Stomach smooth muscle (tissue), 2 donors: ENCODE results near the gene TRIP13.
A peak's percentile ranks its signal among the peaks of the same experiment; 100 is the strongest.

Experiments used
- H3K27ac ChIP-seq: one replicate; pipeline ENCODE4 v1.7.0; 2013; ENCODE audit warnings: mild to moderate bottlenecking, low read length, inconsistent platforms
- H3K27me3 ChIP-seq, 2 donors: one replicate each; pipeline ENCODE4 v1.7.0; 2013; ENCODE audit warnings: low read length in 2 of 2; ENCODE audit not compliant: insufficient read depth in 2 of 2, control insufficient read depth in 1 of 2
- H3K36me3 ChIP-seq, 2 donors: one replicate each; pipeline ENCODE4 v1.7.0; 2013; ENCODE audit warnings: low read length in 2 of 2; ENCODE audit not compliant: control insufficient read depth in 2 of 2, insufficient read depth in 2 of 2
- H3K4me1 ChIP-seq: one replicate; pipeline ENCODE4 v1.7.0; 2013; ENCODE audit warnings: low read length; ENCODE audit not compliant: control insufficient read depth, insufficient read depth
- H3K4me3 ChIP-seq, 2 donors: one replicate each; pipeline ENCODE4 v1.7.0; 2013; ENCODE audit warnings: low read length in 2 of 2
- H3K9ac ChIP-seq, 2 donors: one replicate each; pipeline ENCODE4 v1.7.0; 2013; ENCODE audit warnings: low read length in 2 of 2, mild to moderate bottlenecking in 1 of 2
- H3K9me3 ChIP-seq, 2 donors: one replicate each; pipeline ENCODE4 v1.7.0; 2013; ENCODE audit warnings: low read length in 2 of 2; ENCODE audit not compliant: control insufficient read depth in 2 of 2
- donor health status: healthy.
- donor health status: Pancreatic carcinoma.

The TRIP13 gene

DNA sequence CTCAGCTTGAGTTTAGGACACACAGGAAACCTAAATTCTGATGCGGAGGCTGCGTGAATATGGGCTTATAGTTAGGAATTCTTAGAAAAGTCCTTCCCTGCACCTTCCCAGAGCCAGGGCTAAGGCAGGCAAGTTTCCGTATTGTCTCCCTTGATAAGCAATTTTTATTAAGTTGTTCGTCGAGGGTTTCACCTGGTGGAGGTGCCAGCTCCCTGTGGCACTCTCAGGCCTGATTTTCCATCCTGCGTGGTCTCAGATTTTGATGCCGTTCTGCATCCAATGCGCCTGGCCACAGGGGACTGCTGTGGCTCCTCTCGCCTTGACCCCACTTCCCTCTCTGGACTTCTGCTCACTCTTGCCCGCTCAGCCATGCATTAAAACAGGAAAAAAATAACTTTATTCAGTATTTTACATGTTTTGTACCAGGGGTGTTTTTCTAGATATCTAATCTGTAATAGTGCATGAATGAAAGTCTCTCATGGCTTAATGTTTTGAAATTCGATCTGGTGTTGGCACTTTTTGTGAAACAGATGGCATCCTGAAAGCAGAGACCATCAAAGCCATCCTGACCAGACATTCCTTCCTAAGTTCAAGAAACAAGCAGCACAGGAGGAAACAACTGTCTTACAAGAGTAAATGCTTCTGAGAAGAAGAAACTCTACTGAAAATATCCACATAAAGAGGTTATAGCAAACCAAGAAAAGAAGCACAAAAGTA, 50.7 kb downstream of the TRIP13 start:
- H3K9ac ChIP-seq = no peak overlapping the region

GRCh38 chr5:943918-944620, 51.4 kb downstream of the TRIP13 start:
- peaks cover 3 to 4% of the 10 kb centered on the region in 2 donors for H3K27me3 ChIP-seq
- no peak overlapping the region for H3K9ac ChIP-seq
- H3K4me3 ChIP-seq = no peak overlapping the region
- peaks cover 18% of the 10 kb centered on the region for H3K4me1 ChIP-seq
- no peaks in the 10 kb centered on the region for H3K36me3 ChIP-seq
- no peaks in the 10 kb centered on the region for H3K9me3 ChIP-seq
- H3K27ac ChIP-seq = no peak overlapping the region

More for the DNA sequence above, 50.7 kb downstream of the TRIP13 start:
- Histone ChIP-seq H3K9me3 (no peaks in the 10 kb centered on the region), H3K36me3 (no peaks in the 10 kb centered on the region), H3K4me1 (peaks cover 18% of the 10 kb centered on the region), H3K27ac (no peak overlapping the region), H3K27me3 (peaks cover 3 to 4% of the 10 kb centered on the region in 2 donors), H3K4me3 (no peak overlapping the region)

- H3K4me3 ChIP-seq = no peak overlapping the region
- no peaks in the 10 kb centered on the region for H3K9me3 ChIP-seq
- H3K27ac ChIP-seq = no peak overlapping the region
- peaks cover 3 to 4% of the 10 kb centered on the region in 2 donors for H3K27me3 ChIP-seq
- no peaks in the 10 kb centered on the region for H3K36me3 ChIP-seq
- no peak overlapping the region for H3K9ac ChIP-seq
- H3K4me1 ChIP-seq = peaks cover 18% of the 10 kb centered on the region
These were observed 51.9 kb downstream of the TRIP13 start for GRCh38 chr5:944621-944927.

DNA sequence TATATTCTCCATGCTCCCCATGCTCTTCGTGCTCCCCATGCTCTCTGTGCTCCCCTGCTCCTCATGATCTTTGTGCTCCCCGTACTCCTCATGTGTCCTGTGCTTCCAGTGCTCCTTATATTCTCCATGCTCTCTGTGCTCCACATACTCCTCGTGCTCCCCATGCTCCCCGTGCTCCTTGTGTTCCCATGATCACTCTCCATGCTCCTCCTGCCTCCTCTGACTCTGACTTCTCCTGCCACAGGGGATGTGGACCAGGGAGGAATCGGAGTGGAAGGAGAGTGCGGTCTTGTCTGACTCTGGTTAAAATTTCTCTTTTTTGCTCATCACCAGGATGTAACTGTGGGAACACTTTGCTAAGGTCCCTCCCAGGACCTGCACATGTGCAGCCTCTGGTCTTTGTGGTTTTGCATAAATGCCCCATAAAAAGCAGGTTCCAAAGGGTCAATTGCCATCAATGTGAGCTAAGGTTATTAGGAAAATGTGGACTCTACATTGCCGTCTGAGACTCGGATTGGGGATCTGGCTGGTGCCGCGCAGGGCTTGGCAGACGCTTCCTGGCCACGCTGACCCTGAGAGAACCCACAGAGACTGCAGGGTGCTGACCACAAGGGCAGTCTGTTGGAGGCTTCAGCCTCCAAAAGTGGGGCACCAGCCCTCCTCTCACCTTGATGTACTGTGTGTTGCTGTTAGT, 52.5 kb downstream of the TRIP13 start:
- Histone ChIP-seq H3K36me3 (no peaks in the 10 kb centered on the region), H3K4me1 (peaks cover 18% of the 10 kb centered on the region), H3K9me3 (no peaks in the 10 kb centered on the region), H3K4me3 (no peak overlapping the region), H3K27me3 (peaks cover 3 to 7% of the 10 kb centered on the region in 2 donors), H3K9ac (no peak overlapping the region), H3K27ac (no peak overlapping the region)

DNA sequence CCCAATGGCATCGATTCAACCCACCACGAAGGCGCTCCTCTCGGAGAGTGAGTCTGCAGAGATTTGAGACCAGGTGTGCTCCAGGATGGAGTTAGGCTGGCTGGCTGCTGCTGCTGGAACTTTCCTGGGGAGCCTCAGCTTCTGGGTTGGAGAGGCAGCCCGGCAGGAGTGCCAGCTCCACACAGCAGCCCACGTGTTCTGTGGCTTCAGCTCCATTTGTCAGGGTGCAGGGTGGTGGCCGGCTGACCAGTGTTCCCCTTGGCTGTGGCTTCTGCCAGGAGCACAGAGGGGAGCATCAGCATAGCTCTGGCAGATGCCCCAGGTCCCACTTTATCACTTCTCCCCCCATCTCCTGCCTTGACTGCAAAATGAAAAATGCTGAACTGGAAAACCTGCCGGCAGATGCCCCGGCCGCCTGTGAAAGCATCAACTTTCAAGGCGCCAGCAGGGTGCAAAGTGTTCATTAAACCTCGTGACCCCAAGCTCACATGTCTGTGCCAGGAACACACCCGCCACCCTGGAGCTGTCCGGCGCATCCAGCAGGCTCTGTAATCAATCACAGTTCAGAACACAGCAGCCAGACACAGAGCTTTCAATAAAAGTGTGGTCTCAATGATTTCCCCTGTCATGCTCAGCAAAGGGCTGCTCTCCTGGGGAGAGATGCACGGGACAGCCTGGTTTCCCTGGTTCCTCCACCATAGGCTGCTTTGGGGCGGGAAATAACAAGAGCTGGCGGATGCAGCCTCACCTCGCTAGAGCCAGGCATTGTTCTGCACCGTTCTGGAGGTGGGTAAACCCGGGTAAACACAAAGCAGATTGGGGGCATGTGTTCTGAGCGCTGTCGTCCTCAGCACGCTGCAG, 53.2 kb downstream of the TRIP13 start:
- no peaks in the 10 kb centered on the region for H3K36me3 ChIP-seq
- H3K27me3 ChIP-seq = peaks cover 3 to 7% of the 10 kb centered on the region in 2 donors
- no peak overlapping the region for H3K9ac ChIP-seq
- peak overlapping the region; percentile 43 to 54 for H3K4me3 ChIP-seq
- H3K9me3 ChIP-seq = peaks cover 0 to 4% of the 10 kb centered on the region in 2 donors
- no peak overlapping the region for H3K27ac ChIP-seq
- H3K4me1 ChIP-seq = peaks cover 18% of the 10 kb centered on the region

GRCh38 chr5:946720-947625, 54.3 kb downstream of the TRIP13 start:
- peak overlapping the region in 1 of 2 donors; percentile 54 for H3K4me3 ChIP-seq
- H3K9me3 ChIP-seq = peaks cover 0 to 4% of the 10 kb centered on the region in 2 donors
- peaks cover 5 to 7% of the 10 kb centered on the region in 2 donors for H3K27me3 ChIP-seq
- H3K4me1 ChIP-seq = peaks cover 18% of the 10 kb centered on the region
- no peak overlapping the region for H3K27ac ChIP-seq
- no peaks in the 10 kb centered on the region for H3K36me3 ChIP-seq
- H3K9ac ChIP-seq = no peak overlapping the region

- Histone ChIP-seq H3K27me3 (peaks cover 7% of the 10 kb centered on the region in 2 donors), H3K9me3 (peaks cover 0 to 4% of the 10 kb centered on the region in 2 donors), H3K27ac (no peak overlapping the region), H3K4me3 (no peak overlapping the region), H3K4me1 (peaks cover 18% of the 10 kb centered on the region), H3K9ac (no peak overlapping the region), H3K36me3 (no peaks in the 10 kb centered on the region)
These were observed 55.2 kb downstream of the TRIP13 start for GRCh38 chr5:947626-948471.

GRCh38 chr5:948472-949274, 56.0 kb downstream of the TRIP13 start:
- H3K27me3 ChIP-seq = peaks cover 7% of the 10 kb centered on the region in 2 donors

GRCh38 chr5:949275-949543, 56.5 kb downstream of the TRIP13 start:
- H3K4me3 ChIP-seq = no peak overlapping the region
- peaks cover 7% of the 10 kb centered on the region in 2 donors for H3K27me3 ChIP-seq
- H3K9ac ChIP-seq = no peak overlapping the region
- peaks cover 0 to 4% of the 10 kb centered on the region in 2 donors for H3K9me3 ChIP-seq
- H3K27ac ChIP-seq = no peak overlapping the region
- no peaks in the 10 kb centered on the region for H3K36me3 ChIP-seq
- peaks cover 18% of the 10 kb centered on the region for H3K4me1 ChIP-seq

More at GRCh38 chr5:948472-949274, 56.0 kb downstream of the TRIP13 start:
- Histone ChIP-seq H3K36me3 (no peaks in the 10 kb centered on the region), H3K9ac (no peak overlapping the region), H3K27ac (no peak overlapping the region), H3K4me3 (no peak overlapping the region), H3K4me1 (peaks cover 18% of the 10 kb centered on the region), H3K9me3 (peaks cover 0 to 4% of the 10 kb centered on the region in 2 donors)
